ENCODE data around the gene CACNA1H. TPM values are rescaled to one million over a fixed set of nuclear protein-coding genes. Genes with fewer than 3 reads are reported as not detected.

The CACNA1H gene
- total and polyA plus RNA-seq, 7 experiments from 2014 or later = 0.31 to 8.8 (median 2.2) TPM

DNA sequence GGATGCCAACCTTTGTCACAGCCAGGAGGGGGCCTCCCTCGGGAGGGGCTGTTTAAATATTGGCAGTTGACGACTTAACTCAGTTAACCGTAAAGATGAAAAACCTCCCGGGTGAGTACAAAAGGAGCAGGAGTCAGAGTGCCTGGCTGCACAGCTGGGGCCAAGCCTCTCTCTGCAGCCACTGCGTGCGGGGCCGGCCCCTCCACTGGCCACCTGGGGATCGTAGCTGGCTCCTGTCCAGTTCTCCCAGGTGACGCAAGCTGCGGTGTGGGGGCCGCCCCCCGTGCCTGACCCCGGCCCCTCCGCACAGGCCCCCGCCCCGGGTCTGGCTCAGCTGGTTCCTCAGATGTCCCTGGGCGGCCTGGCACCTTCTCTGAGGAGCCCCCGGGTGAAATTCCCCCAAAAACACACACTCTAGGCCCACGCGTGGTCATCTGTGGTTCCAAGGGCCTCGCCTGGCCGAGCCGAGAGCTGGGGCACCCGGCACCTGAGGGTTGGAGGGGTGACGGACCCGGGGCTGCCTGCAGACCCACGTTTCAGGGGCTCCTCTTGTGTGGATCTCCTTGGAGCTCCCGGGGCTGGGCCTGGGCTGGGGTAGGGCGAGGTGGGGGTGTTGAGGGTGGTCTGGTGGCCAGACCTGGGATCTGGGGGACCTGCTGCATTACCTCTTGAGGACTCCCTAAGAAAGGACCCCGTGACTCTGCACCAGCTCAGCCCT is 7.4 kb upstream of the CACNA1H start:
- POLR2A ChIA-PET = no interaction called here
- peaks cover 0 to 6% (median 2%) of the 10 kb centered on the region in 11 donors for H3K9me3 Mint-ChIP-seq
- CTCF ChIA-PET = no interaction called here
- Histone ChIP-seq H3K4me3 (ENCODE audit: low read length) (no peak overlapping the region), H3K27ac (ENCODE audit: low read depth, low read length) (no peak overlapping the region), H3K9me3 (ENCODE audit: control insufficient read depth in 2 of 3, low read length in 3 of 3) (no peaks in the 10 kb centered on the region), H3K27me3 (ENCODE audit: control insufficient read depth in 2 of 2, insufficient read depth in 2 of 2, low read length in 2 of 2) (no peaks in the 10 kb centered on the region), H3K36me3 (ENCODE audit: control insufficient read depth in 2 of 3, insufficient read depth in 3 of 3, low read length in 3 of 3) (no peaks in the 10 kb centered on the region), H3K4me1 (ENCODE audit: control insufficient read depth in 2 of 2, insufficient read depth in 2 of 2, low read length in 2 of 2) (no peaks in the 10 kb centered on the region)
- H3K27ac Mint-ChIP-seq = no peak overlapping the region
- ATAC-seq = peak; percentile 12
- no peak for DNase-seq
- H3K4me3 Mint-ChIP-seq = no peak overlapping the region
- H3K36me3 Mint-ChIP-seq = no peaks in the 10 kb centered on the region
- no peaks in the 10 kb centered on the region for H3K27me3 Mint-ChIP-seq
- intact Hi-C loops (cut with micrococcal nuclease) = no loop called here
- peaks cover 0 to 4% (median 0%) of the 10 kb centered on the region in 7 donors for H3K4me1 Mint-ChIP-seq

DNA sequence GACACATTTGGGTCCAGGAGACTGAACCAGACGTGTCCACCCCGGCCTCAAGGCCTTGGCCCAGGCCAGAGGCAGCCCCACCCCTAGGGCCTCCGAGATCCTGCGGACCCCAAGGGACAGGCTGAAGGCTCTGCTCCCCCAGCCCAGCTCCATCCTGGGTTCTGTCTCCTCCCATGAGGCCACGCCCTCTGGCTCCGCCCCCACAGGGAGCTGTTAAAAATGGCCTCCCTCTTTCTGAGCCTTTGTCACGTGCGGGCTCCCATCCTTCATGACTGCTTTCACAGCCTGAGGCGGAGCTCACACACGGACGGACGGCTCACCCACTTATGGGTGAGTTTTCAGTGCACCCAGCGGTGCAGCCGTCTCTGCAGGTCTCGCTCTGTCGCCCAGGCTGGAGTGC is 6.5 kb upstream of the CACNA1H start:
- intact Hi-C loops (cut with micrococcal nuclease) = no loop called here
- H3K27me3 Mint-ChIP-seq = peaks cover 0 to 4% (median 0%) of the 10 kb centered on the region in 5 donors
- H3K36me3 ChIP-seq (ENCODE audit: control insufficient read depth in 2 of 3, insufficient read depth in 3 of 3, low read length in 3 of 3) = no peaks in the 10 kb centered on the region
- peaks cover 0 to 6% (median 2%) of the 10 kb centered on the region in 11 donors for H3K9me3 Mint-ChIP-seq
- ChIA-PET CTCF (no interaction called here), POLR2A (no interaction called here)
- no peak overlapping the region for H3K4me3 ChIP-seq (ENCODE audit: low read length)
- no peaks in the 10 kb centered on the region for H3K27me3 ChIP-seq (ENCODE audit: control insufficient read depth in 2 of 2, insufficient read depth in 2 of 2, low read length in 2 of 2)
- H3K27ac Mint-ChIP-seq = no peak overlapping the region
- H3K4me1 ChIP-seq (ENCODE audit: control insufficient read depth in 2 of 2, insufficient read depth in 2 of 2, low read length in 2 of 2) = no peaks in the 10 kb centered on the region
- no peaks in the 10 kb centered on the region for H3K36me3 Mint-ChIP-seq
- no peak overlapping the region for H3K4me3 Mint-ChIP-seq
- no peaks in the 10 kb centered on the region for H3K9me3 ChIP-seq (ENCODE audit: control insufficient read depth in 2 of 3, low read length in 3 of 3)
- no peak overlapping the region for H3K27ac ChIP-seq (ENCODE audit: low read depth, low read length)
- no peak for DNase-seq
- ATAC-seq = no peak
- H3K4me1 Mint-ChIP-seq = peaks cover 0 to 4% (median 0%) of the 10 kb centered on the region in 7 donors

DNA sequence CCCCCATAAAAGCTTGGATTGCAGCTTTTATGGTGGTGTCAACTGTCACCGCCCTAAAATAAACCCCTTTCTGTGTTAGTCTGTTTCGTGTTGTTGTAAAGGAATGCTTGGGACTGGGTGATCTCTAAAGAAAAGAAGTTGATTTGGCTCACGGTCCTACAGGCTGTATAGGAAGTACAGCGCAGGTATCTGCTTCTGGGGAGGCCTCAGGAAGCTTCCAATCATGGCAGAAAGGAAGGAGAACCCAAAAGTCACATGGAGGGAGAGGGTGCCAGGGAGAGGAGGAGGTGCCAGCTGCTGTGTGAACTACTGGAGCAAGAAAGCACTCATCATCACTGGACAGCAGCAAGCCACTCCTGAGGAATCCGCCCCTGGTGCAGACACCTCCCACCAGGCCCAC is 5.9 kb upstream of the CACNA1H start:
- no peak overlapping the region for H3K4me3 ChIP-seq (ENCODE audit: low read length)
- no peaks in the 10 kb centered on the region for H3K36me3 ChIP-seq (ENCODE audit: control insufficient read depth in 2 of 3, insufficient read depth in 3 of 3, low read length in 3 of 3)
- peaks cover 0 to 6% (median 2%) of the 10 kb centered on the region in 11 donors for H3K9me3 Mint-ChIP-seq
- no peak for DNase-seq
- no peak overlapping the region for H3K27ac Mint-ChIP-seq
- H3K27me3 ChIP-seq (ENCODE audit: control insufficient read depth in 2 of 2, insufficient read depth in 2 of 2, low read length in 2 of 2) = no peaks in the 10 kb centered on the region
- H3K4me3 Mint-ChIP-seq = no peak overlapping the region
- no peak for ATAC-seq
- H3K27me3 Mint-ChIP-seq = peaks cover 0 to 8% (median 0%) of the 10 kb centered on the region in 5 donors
- H3K4me1 Mint-ChIP-seq = peaks cover 0 to 2% (median 0%) of the 10 kb centered on the region in 7 donors
- intact Hi-C loops (cut with micrococcal nuclease) = no loop called here
- H3K4me1 ChIP-seq (ENCODE audit: control insufficient read depth in 2 of 2, insufficient read depth in 2 of 2, low read length in 2 of 2) = peaks cover 0 to 4% of the 10 kb centered on the region in 2 donors
- no peaks in the 10 kb centered on the region for H3K36me3 Mint-ChIP-seq
- H3K27ac ChIP-seq (ENCODE audit: low read depth, low read length) = no peak overlapping the region
- no peaks in the 10 kb centered on the region for H3K9me3 ChIP-seq (ENCODE audit: control insufficient read depth in 2 of 3, low read length in 3 of 3)
- POLR2A ChIA-PET = no interaction called here
- CTCF ChIA-PET = no interaction called here

DNA sequence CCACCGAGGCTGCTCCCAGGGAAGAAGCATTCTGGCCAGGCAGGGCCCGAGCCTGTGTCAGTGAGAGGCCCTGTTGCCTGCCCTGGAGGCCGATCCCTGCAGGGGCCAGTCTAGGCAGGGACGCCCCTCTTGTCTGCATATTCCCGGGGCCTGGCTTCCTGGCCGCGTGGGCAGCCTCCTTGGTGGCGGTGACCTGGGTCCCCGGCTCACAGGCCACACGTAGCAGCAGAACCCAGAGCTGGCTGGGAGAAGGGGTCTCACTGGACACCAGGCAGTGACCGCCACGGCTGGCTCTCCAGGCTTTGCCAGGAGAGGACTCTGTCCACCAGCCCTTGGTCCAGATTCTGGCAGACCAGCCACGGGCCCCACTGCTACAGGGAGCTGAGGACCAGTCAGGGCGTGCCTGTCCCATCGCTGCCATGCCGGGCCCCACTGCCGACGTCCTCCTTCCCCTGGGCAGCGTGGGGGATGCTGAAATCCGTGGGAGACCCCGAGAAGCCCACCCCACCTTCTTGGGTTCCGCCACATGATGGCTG is 3.7 kb upstream of the CACNA1H start:
- Mint-ChIP-seq H3K4me1 (no peaks in the 10 kb centered on the region), H3K27ac (no peak overlapping the region), H3K4me3 (no peak overlapping the region), H3K9me3 (peaks cover 0 to 6% (median 2%) of the 10 kb centered on the region in 11 donors), H3K27me3 (peaks cover 0 to 8% (median 0%) of the 10 kb centered on the region in 5 donors), H3K36me3 (no peaks in the 10 kb centered on the region)
- H3K27me3 ChIP-seq (ENCODE audit: control insufficient read depth in 2 of 2, insufficient read depth in 2 of 2, low read length in 2 of 2) = no peaks in the 10 kb centered on the region
- intact Hi-C loops (cut with micrococcal nuclease) = no loop called here
- H3K4me1 ChIP-seq (ENCODE audit: control insufficient read depth in 2 of 2, insufficient read depth in 2 of 2, low read length in 2 of 2) = peaks cover under 1 to 8% of the 10 kb centered on the region in 2 donors
- H3K27ac ChIP-seq (ENCODE audit: low read depth, low read length) = no peak overlapping the region
- ATAC-seq = no peak
- H3K4me3 ChIP-seq (ENCODE audit: low read length) = no peak overlapping the region
- H3K36me3 ChIP-seq (ENCODE audit: control insufficient read depth in 2 of 3, insufficient read depth in 3 of 3, low read length in 3 of 3) = no peaks in the 10 kb centered on the region
- ChIA-PET CTCF (no interaction called here), POLR2A (no interaction called here)
- no peak for DNase-seq
- H3K9me3 ChIP-seq (ENCODE audit: control insufficient read depth in 2 of 3, low read length in 3 of 3) = no peaks in the 10 kb centered on the region

DNA sequence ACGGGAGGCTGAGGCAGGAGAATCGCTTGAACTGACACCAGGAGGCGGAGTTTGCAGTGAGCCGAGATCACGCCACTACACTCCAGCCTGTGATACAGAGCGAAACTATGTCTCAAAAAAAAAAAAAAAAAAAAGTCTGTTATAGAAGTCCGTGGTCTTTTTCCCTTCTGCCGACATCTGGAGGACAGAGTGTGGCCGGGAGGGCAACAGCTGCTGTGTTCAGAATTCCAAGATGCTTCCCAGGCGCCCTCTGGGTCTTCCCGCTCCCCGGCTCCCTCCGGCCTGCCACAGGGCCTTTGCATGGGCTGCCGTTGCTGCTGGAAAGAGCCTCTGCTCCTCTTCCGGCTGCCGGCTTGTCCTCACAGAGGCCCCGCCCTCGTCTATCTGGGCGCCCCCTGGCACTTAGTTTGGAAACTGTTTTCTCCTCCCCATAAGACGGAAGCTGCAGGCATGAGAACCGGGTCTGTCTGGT is 2.4 kb upstream of the CACNA1H start:
- H3K27ac ChIP-seq (ENCODE audit: low read depth, low read length) = no peak overlapping the region
- Mint-ChIP-seq H3K4me3 (peak overlapping the region in 5 of 10 donors; percentile 19 to 57 (median 40)), H3K9me3 (peaks cover 0 to 6% (median 2%) of the 10 kb centered on the region in 11 donors), H3K27ac (peak overlapping the region in 3 of 9 donors; percentile 41 to 71 (median 59)), H3K36me3 (no peaks in the 10 kb centered on the region), H3K27me3 (peaks cover 0 to 16% (median 5%) of the 10 kb centered on the region in 5 donors), H3K4me1 (no peaks in the 10 kb centered on the region)
- peaks cover 3 to 16% of the 10 kb centered on the region in 2 donors for H3K4me1 ChIP-seq (ENCODE audit: control insufficient read depth in 2 of 2, insufficient read depth in 2 of 2, low read length in 2 of 2)
- POLR2A ChIA-PET = no interaction called here
- intact Hi-C loops (cut with micrococcal nuclease) = loop anchor here in 1 of 2 donors (5.0 kb wide), 1 partner anchor 168 kb away; the partner anchor contains the start of gene SOX8
- H3K36me3 ChIP-seq (ENCODE audit: control insufficient read depth in 2 of 3, insufficient read depth in 3 of 3, low read length in 3 of 3) = no peaks in the 10 kb centered on the region
- no peaks in the 10 kb centered on the region for H3K9me3 ChIP-seq (ENCODE audit: control insufficient read depth in 2 of 3, low read length in 3 of 3)
- no peak overlapping the region for H3K4me3 ChIP-seq (ENCODE audit: low read length)
- CTCF ChIA-PET = interaction anchor here (0.6 kb wide), 1 partner anchor 289 kb away, joined by 4 read pairs; no protein-coding TSS in a partner anchor
- peak in 4 of 9 donors; percentile 10 to 32 (median 28) for DNase-seq
- no peak for ATAC-seq
- H3K27me3 ChIP-seq (ENCODE audit: control insufficient read depth in 2 of 2, insufficient read depth in 2 of 2, low read length in 2 of 2) = no peaks in the 10 kb centered on the region

DNA sequence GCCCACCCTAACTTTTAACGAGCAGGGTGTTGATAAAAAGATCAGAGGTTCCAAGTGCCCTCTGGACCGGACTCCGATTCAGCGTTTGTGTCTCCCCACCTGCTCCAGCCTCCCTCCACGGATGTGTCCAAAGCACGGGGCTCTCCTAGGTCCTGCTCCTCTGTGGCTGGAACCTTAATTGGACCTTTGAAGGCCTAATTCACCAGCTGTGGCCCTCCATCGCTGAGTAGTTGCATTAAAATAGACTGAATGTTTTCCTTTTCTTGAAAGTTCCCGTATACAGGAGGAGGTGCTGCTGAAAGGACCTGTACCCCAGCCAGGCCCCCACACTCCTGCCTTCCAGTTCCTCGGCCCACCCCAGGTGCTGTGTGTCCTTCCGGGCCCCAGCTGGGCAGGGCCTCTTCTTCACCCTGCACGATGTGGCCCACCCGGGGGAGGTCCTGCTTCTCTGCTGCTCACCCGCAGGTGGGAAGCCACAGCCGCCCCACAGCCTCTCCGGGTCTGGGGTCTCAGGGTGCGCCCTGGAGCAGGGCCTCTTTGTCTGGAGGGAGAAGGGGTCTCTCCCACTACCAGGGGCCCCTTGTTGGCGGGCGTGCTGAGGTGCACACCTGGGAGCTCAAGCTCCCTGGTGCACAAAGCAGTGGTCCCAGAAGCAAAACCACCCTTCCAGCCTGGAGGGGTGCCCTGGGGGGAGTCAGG is 1.3 kb upstream of the CACNA1H start:
- no peaks in the 10 kb centered on the region for H3K4me1 Mint-ChIP-seq
- H3K27me3 ChIP-seq (ENCODE audit: control insufficient read depth in 2 of 2, insufficient read depth in 2 of 2, low read length in 2 of 2) = no peaks in the 10 kb centered on the region
- H3K4me3 ChIP-seq (ENCODE audit: low read length) = no peak overlapping the region
- DNase-seq = peak in 2 of 9 donors; percentile 2 to 7
- intact Hi-C loops (cut with micrococcal nuclease) = loop anchor here in 1 of 2 donors (5.0 kb wide), 1 partner anchor 169 kb away; the partner anchor contains the start of gene SOX8
- H3K27me3 Mint-ChIP-seq = peaks cover 0 to 18% (median 6%) of the 10 kb centered on the region in 5 donors
- no peaks in the 10 kb centered on the region for H3K36me3 Mint-ChIP-seq
- CTCF ChIA-PET = no interaction called here
- no peaks in the 10 kb centered on the region for H3K9me3 ChIP-seq (ENCODE audit: control insufficient read depth in 2 of 3, low read length in 3 of 3)
- H3K27ac Mint-ChIP-seq = peak overlapping the region in 2 of 9 donors; percentile 48 to 53
- H3K4me3 Mint-ChIP-seq = peak overlapping the region in 9 of 10 donors; percentile 44 to 76 (median 53)
- peak overlapping the region; percentile 8 for H3K27ac ChIP-seq (ENCODE audit: low read depth, low read length)
- no peaks in the 10 kb centered on the region for H3K36me3 ChIP-seq (ENCODE audit: control insufficient read depth in 2 of 3, insufficient read depth in 3 of 3, low read length in 3 of 3)
- POLR2A ChIA-PET = no interaction called here
- peaks cover 0 to 6% (median 2%) of the 10 kb centered on the region in 11 donors for H3K9me3 Mint-ChIP-seq
- peaks cover 3 to 16% of the 10 kb centered on the region in 2 donors for H3K4me1 ChIP-seq (ENCODE audit: control insufficient read depth in 2 of 2, insufficient read depth in 2 of 2, low read length in 2 of 2)
- ATAC-seq = no peak

All from naive thymus-derived CD4-positive, alpha-beta T cell (primary cell).